Uterus (tissue), 4 donors: ENCODE results near the gene MED16. TPM values are rescaled to one million over a fixed set of nuclear protein-coding genes. Genes with fewer than 3 reads are reported as not detected.

Experiments
- DNase-seq, 2 donors: peaks; one replicate each; pipeline ENCODE4 v3.0.0-alpha.2; 2019 to 2020
- H3K27ac ChIP-seq, 2 donors: fragments of 200-600 bp; sonication (generic); 1 replicate in 1 of 2; 2 replicates in 1 of 2; pipeline ENCODE4 v1.5.1; 2016 to 2018
- H3K27me3 ChIP-seq, 2 donors: fragments of 200-600 bp; sonication (generic); one replicate each; pipeline ENCODE4 v1.5.1; 2018 to 2019; ENCODE audit warnings: control low read depth in 1 of 2
- H3K36me3 ChIP-seq, 2 donors: fragments of 200-600 bp; sonication (generic); one replicate each; pipeline ENCODE4 v1.5.1; 2019; ENCODE audit warnings: control low read depth in 1 of 2
- H3K4me1 ChIP-seq, 2 donors: fragments of 200-600 bp; sonication (generic); one replicate each; pipeline ENCODE4 v1.5.1; 2018 to 2019; ENCODE audit warnings: control low read depth in 1 of 2
- H3K4me3 ChIP-seq, 2 donors: fragments of 200-600 bp; sonication (generic); 1 replicate in 1 of 2; 2 replicates in 1 of 2; pipeline ENCODE4 v1.5.1; 2018 to 2019; ENCODE audit warnings: mild to moderate bottlenecking in 1 of 2
- H3K9me3 ChIP-seq, 2 donors: fragments of 200-600 bp; sonication (generic); one replicate each; pipeline ENCODE4 v1.5.1; 2019; ENCODE audit warnings: control low read depth in 1 of 2
- CTCF ChIP-seq, 4 experiments: fragments of 200-600 bp in 2 of 4; fragments of 450-650 bp in 2 of 4; sonication (generic) in 2 of 4; IDR thresholded peaks; one replicate each; pipeline ENCODE4 v1.5.1; 2016 to 2019; ENCODE audit warnings: antibody characterized with exemption in 4 of 4, mild to moderate bottlenecking in 2 of 4, moderate library complexity in 1 of 4
- POLR2A ChIP-seq, 2 donors: fragments of 450-650 bp; IDR thresholded peaks; one replicate each; pipeline ENCODE4 v1.6.1; 2016; ENCODE audit warnings: antibody characterized with exemption in 2 of 2, mild to moderate bottlenecking in 1 of 2, moderate library complexity in 1 of 2
- intact Hi-C: fragments of 100-400 bp; cut with DNase I; formaldehyde crosslinking; loops from one replicate; pipeline ENCODE4 v1.15.1; 2023; ENCODE audit warnings: low total_unique reads
- total RNA-seq, 4 donors: library from RNA; depleted of rRNA in 3 of 4; stranded (reverse); fragments of >200 nt in 3 of 4; gene quantifications; one replicate each; pipeline versions ENCODE4 v1.1.0 to v1.2.4, GENCODE V29; 2014 to 2023
- donor health status: DM: yes; HTN: yes; CAD: no.

MED16 gene
- total RNA-seq, 4 donors from 2014 or later = 12.0 to 69.1 (median 43.1) TPM

- no peak for DNase-seq
- no peaks in the 10 kb centered on the region for H3K9me3 ChIP-seq
These were observed 25.7 kb upstream of the MED16 start for GRCh38 chr19:918481-919198.

DNA sequence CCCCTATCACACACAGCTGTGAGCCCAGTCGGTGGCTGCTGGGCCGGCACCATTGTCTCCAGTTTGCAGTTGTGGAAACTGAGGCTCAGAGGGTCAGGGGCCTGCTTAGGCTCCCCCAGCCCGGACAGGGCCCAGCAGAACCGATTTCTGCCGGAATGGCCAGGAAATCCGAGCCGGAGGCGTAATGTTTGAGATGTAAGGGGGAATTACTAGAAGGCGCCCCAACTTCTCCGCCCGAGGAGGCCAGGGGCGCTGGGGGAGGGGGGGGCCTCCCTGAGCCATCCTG, 25.1 kb upstream of the MED16 start:
- Histone ChIP-seq H3K9me3 (no peaks in the 10 kb centered on the region), H3K4me1 (peaks cover 0 to 38% of the 10 kb centered on the region in 2 donors), H3K27me3 (peaks cover 16 to 36% of the 10 kb centered on the region in 2 donors), H3K4me3 (no peak overlapping the region), H3K27ac (no peak overlapping the region), H3K36me3 (no peaks in the 10 kb centered on the region)
- intact Hi-C loops = loop anchor here (5.0 kb wide), 1 partner anchor 51 kb away; no protein-coding TSS in a partner anchor
- TF ChIP-seq POLR2A (IDR thresholded peaks at IDR 0.05) (no peak), CTCF (IDR thresholded peaks at IDR 0.05) (no peak)
- DNase-seq = no peak

More at GRCh38 chr19:918481-919198, 25.7 kb upstream of the MED16 start:
- Histone ChIP-seq H3K4me1 (peaks cover 0 to 36% of the 10 kb centered on the region in 2 donors), H3K4me3 (no peak overlapping the region), H3K36me3 (no peaks in the 10 kb centered on the region), H3K27ac (no peak overlapping the region), H3K27me3 (peaks cover 16 to 36% of the 10 kb centered on the region in 2 donors)
- intact Hi-C loops = loop anchor here (5.0 kb wide), 1 partner anchor 51 kb away; no protein-coding TSS in a partner anchor
- TF ChIP-seq POLR2A (IDR thresholded peaks at IDR 0.05) (no peak), CTCF (IDR thresholded peaks at IDR 0.05) (no peak)

GRCh38 chr19:917323-918151, 24.6 kb upstream of the MED16 start, which contains the start of gene KISS1R:
TSS of gene KISS1R (plus strand) at chr19:917333. CDS start at chr19:917503, 170 bp downstream.
- no peaks in the 10 kb centered on the region for H3K36me3 ChIP-seq
- no peaks in the 10 kb centered on the region for H3K9me3 ChIP-seq
- H3K4me1 ChIP-seq = peaks cover 0 to 38% of the 10 kb centered on the region in 2 donors
- peak within 1 kb of the TSS in 1 of 2 donors; percentile 0 for H3K4me3 ChIP-seq
- H3K27me3 ChIP-seq = peaks cover 16 to 36% of the 10 kb centered on the region in 2 donors
- no peak for DNase-seq
- intact Hi-C loops = loop anchor here (5.0 kb wide), 1 partner anchor 50 kb away; no protein-coding TSS in a partner anchor
- TF ChIP-seq POLR2A (IDR thresholded peaks at IDR 0.05) (no peak), CTCF (IDR thresholded peaks at IDR 0.05) (peak in 3 of 4 experiments; percentile 6 to 43 (median 21))
- no peak within 1 kb of the TSS for H3K27ac ChIP-seq

- no peaks in the 10 kb centered on the region for H3K36me3 ChIP-seq
- no peak for DNase-seq
- no peak overlapping the region for H3K4me3 ChIP-seq
- H3K27ac ChIP-seq = no peak overlapping the region
- H3K27me3 ChIP-seq = peaks cover 16 to 36% of the 10 kb centered on the region in 2 donors
- intact Hi-C loops = loop anchor here (5.0 kb wide), 1 partner anchor 49 kb away; no protein-coding TSS in a partner anchor
- peaks cover 0 to 38% of the 10 kb centered on the region in 2 donors for H3K4me1 ChIP-seq
- H3K9me3 ChIP-seq = no peaks in the 10 kb centered on the region
- TF ChIP-seq CTCF (IDR thresholded peaks at IDR 0.05) = no peak
- TF ChIP-seq POLR2A (IDR thresholded peaks at IDR 0.05) = no peak
These were observed 23.8 kb upstream of the MED16 start for GRCh38 chr19:916645-917322.
